ENCODE measurements around the gene SMAD2. TPM values are rescaled to one million over a fixed set of nuclear protein-coding genes. Genes with fewer than 3 reads are reported as not detected.

Gene SMAD2
- total RNA-seq, 6 experiments from 2014 or later, result 31.2 to 46.1 (median 36.0) TPM

DNA sequence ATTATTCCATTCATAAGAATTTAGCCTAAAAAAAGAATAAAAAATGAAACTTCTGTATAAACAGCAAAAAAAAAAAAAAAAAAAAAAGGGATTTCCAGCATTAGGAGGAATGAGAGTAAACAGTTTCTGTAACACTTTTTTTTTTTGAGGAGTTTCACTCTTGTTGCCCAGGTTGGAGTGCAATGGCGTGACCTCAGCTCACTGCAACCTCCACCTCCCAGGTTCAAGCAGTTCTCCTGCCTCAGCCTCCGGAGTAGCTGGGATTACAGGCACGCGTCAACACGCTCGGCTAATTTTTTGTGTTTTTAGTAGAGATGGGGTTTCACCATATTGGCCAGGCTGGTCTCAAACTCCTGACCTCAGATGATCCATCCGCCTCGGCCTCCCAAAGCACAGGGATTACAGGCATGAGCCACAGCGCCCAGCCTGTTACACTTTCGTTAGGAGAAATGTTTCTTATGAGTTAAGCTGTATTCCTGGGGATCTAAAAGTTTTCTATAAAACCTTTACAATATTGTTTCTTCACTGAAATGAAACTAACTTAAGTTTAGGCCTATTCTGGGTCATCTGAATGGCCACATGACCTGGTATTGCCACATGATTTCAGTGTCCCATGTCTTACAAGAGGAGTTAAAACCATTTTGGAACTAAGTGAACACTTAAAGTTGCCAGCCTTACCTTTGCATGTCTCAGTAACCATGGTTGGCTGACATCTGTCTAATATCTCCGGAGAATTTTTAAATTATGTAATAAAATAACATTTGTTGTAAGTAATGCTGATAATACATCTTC, 17.5 kb downstream of the SMAD2 start:
- Histone ChIP-seq H3K4me3 (no peak overlapping the region), H3K9me3 (no peaks in the 10 kb centered on the region), H3K27me3 (no peaks in the 10 kb centered on the region), H3K4me1 (peaks cover 0 to 35% (median 13%) of the 10 kb centered on the region in 4 donors), H3K27ac (peak overlapping the region in 2 of 3 donors; percentile 19 to 21), H3K36me3 (no peaks in the 10 kb centered on the region)
- WGBS (ENCODE audit: insufficient coverage, low coverage, low lambda C conversion rate, missing lambda C conversion rate), result 94% methylated on average over 10 of the region's 11 CpGs
- intact Hi-C loops (cut with DNase I), result no loop called here
- TF ChIP-seq POLR2A (IDR thresholded peaks at IDR 0.05), result no peak
- TF ChIP-seq CTCF (IDR thresholded peaks at IDR 0.05), result no peak
- DNase-seq, result no peak
- ATAC-seq, result peak in 2 of 4 donors; percentile 20 to 30

- no peak overlapping the region for H3K4me3 ChIP-seq
- no peaks in the 10 kb centered on the region for H3K36me3 ChIP-seq
- intact Hi-C loops (cut with DNase I), result no loop called here
- H3K27ac ChIP-seq, result peak overlapping the region; percentile 19 to 42 (median 21)
- peaks cover 0 to 35% (median 13%) of the 10 kb centered on the region in 4 donors for H3K4me1 ChIP-seq
- no peaks in the 10 kb centered on the region for H3K27me3 ChIP-seq
- DNase-seq (no peak), ATAC-seq (peak; percentile 36 to 57 (median 46))
- no peak for TF ChIP-seq CTCF (IDR thresholded peaks at IDR 0.05)
- TF ChIP-seq POLR2A (IDR thresholded peaks at IDR 0.05), result no peak
- 22% methylated on average over 1 of the region's 1 CpG for WGBS (ENCODE audit: insufficient coverage, low coverage, low lambda C conversion rate, missing lambda C conversion rate)
- no peaks in the 10 kb centered on the region for H3K9me3 ChIP-seq
Measured at GRCh38 chr18:47912343-47912742, 18.1 kb downstream of the SMAD2 start.

DNA sequence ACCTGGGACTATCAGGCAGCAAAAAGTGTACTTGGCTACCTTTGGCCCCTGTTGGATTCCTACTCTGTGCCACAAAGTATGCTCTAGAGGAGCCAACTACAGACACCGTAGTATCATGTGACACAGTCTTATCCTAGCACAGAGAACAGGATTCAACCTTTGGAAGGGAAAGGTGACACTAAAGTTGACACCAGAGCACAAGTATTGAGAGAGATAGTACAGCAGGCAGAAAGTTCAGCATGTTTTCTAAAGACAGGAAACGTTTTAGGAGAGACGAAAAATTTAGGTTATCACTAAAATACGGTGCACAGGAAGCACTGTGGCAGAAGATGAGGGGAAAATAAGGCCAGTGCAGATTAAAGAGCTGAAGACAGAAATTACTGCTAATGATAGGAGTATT, 18.6 kb downstream of the SMAD2 start:
- no peaks in the 10 kb centered on the region for H3K36me3 ChIP-seq
- 6% methylated on average over 4 of the region's 4 CpGs for WGBS (ENCODE audit: insufficient coverage, low coverage, low lambda C conversion rate, missing lambda C conversion rate)
- peaks cover 0 to 35% (median 13%) of the 10 kb centered on the region in 4 donors for H3K4me1 ChIP-seq
- no peak for TF ChIP-seq POLR2A (IDR thresholded peaks at IDR 0.05)
- no peak for TF ChIP-seq CTCF (IDR thresholded peaks at IDR 0.05)
- DNase-seq (no peak), ATAC-seq (peak; percentile 92 to 97 (median 96))
- H3K27me3 ChIP-seq, result no peaks in the 10 kb centered on the region
- intact Hi-C loops (cut with DNase I), result no loop called here
- no peak overlapping the region for H3K4me3 ChIP-seq
- H3K9me3 ChIP-seq, result no peaks in the 10 kb centered on the region
- peak overlapping the region; percentile 19 to 42 (median 21) for H3K27ac ChIP-seq

GRCh38 chr18:47909484-47909883, 21.0 kb downstream of the SMAD2 start:
- 75% methylated on average over 4 of the region's 4 CpGs for WGBS (ENCODE audit: insufficient coverage, low coverage, low lambda C conversion rate, missing lambda C conversion rate)
- Histone ChIP-seq H3K4me3 (no peak overlapping the region), H3K27ac (no peak overlapping the region), H3K4me1 (peaks cover 0 to 32% (median 12%) of the 10 kb centered on the region in 4 donors), H3K36me3 (no peaks in the 10 kb centered on the region), H3K9me3 (no peaks in the 10 kb centered on the region), H3K27me3 (no peaks in the 10 kb centered on the region)
- TF ChIP-seq CTCF (IDR thresholded peaks at IDR 0.05) (no peak), POLR2A (IDR thresholded peaks at IDR 0.05) (no peak)
- DNase-seq, result no peak
- intact Hi-C loops (cut with DNase I), result no loop called here
- no peak for ATAC-seq

Data from right lobe of liver (tissue), 6 donors.